MCF 10A (cell line): ENCODE data around the gene ATF6B. TPM values are rescaled to one million over a fixed set of nuclear protein-coding genes. Genes with fewer than 3 reads are reported as not detected.

Experiments used
- BruUV-seq: library from RNA; stranded (reverse); fragments of 400-500 nt; replicated peaks from 2 replicates; lab custom pipeline; 2021; lab: Mats Ljungman, UMichigan
- CTCF ChIA-PET: fragments of 300-600 bp; sonication (Branson Sonifier 250); formaldehyde crosslinking; extraction: SDS; loops from one replicate; lab custom pipeline; 2021; ENCODE audit warnings: antibody characterized with exemption, inconsistent platforms; lab: Yijun Ruan, JAX
- POLR2A ChIA-PET: fragments of 300-600, 350-650 bp; sonication (Branson Sonifier 250); formaldehyde crosslinking; extraction: SDS; loops from one replicate; lab custom pipeline; 2020; ENCODE audit warnings: antibody characterized with exemption, inconsistent platforms; lab: Yijun Ruan, JAX
- DNase-seq: peaks from one replicate; pipeline ENCODE4 v3.0.0-alpha.2; 2018; ENCODE audit not compliant: unreplicated experiment
- H3K27ac Mint-ChIP-seq: one replicate; pipeline ENCODE4 v1.8.0; 2022; ENCODE audit warnings: mild to moderate bottlenecking, low read depth, mixed read lengths; ENCODE audit not compliant: unreplicated experiment
- H3K27me3 Mint-ChIP-seq: one replicate; pipeline ENCODE4 v1.8.0; 2022; ENCODE audit warnings: mixed read lengths; ENCODE audit not compliant: insufficient read depth, unreplicated experiment
- H3K36me3 Mint-ChIP-seq: one replicate; pipeline ENCODE4 v1.8.0; 2022; ENCODE audit warnings: mild to moderate bottlenecking, moderate library complexity, mixed read lengths; ENCODE audit not compliant: insufficient read depth, unreplicated experiment
- H3K4me1 Mint-ChIP-seq: one replicate; pipeline ENCODE4 v1.8.0; 2022; ENCODE audit warnings: mixed read lengths; ENCODE audit not compliant: insufficient read depth, unreplicated experiment
- H3K4me3 Mint-ChIP-seq: one replicate; pipeline ENCODE4 v1.8.0; 2022; ENCODE audit warnings: mild to moderate bottlenecking, moderate library complexity, mixed read lengths; ENCODE audit not compliant: unreplicated experiment
- H3K9me3 Mint-ChIP-seq: one replicate; pipeline ENCODE4 v1.8.0; 2022; ENCODE audit warnings: mixed read lengths; ENCODE audit not compliant: unreplicated experiment
- intact Hi-C: fragments of 100-400 bp; cut with micrococcal nuclease; formaldehyde crosslinking; loops from 2 replicates; pipeline ENCODE4 v1.14.1; 2022
- total RNA-seq: library from RNA; stranded (reverse); gene quantifications from 2 replicates; pipeline ENCODE4 v1.2.3, GENCODE V29; 2022
- TF ChIP-seq, protein P1 (sequence below): fragments of 200-600 bp; IDR thresholded peaks from one replicate; pipeline ENCODE4 v1.8.0; 2022; ENCODE audit warnings: antibody characterized with exemption, mild to moderate bottlenecking; ENCODE audit not compliant: unreplicated experiment

Gene ATF6B
- total RNA-seq, 1 experiment from 2014 or later: 65.6 TPM

DNA sequence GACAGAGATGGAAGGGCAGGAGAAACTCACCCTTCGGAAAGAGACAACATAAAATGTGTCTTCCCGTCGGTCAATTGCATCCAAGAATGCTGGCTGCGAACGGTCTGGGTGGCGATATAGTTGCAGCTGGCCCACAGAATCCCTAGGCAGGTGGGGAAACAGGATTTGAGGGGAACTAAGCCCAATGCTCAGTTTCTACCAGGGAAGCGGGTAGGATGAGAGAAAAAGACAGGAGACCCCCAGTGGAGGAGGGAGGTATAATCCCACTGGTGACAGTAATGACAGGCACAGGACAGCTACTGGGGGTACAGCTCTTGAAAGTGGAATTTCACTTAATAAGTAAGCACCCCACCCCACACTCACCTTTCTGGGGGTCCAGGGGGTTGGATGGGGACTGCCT is 11.4 kb downstream of the ATF6B start:
- no peak overlapping the region for H3K27ac Mint-ChIP-seq
- DNase-seq: no peak
- no peak overlapping the region for H3K4me3 Mint-ChIP-seq
- ChIA-PET POLR2A (interaction anchor here (1.4 to 3.8 kb wide), 2 partner anchors 8 to 11 kb away, joined by 3 to 34 read pairs; partner anchors contain the start of genes ATF6B and FKBPL), CTCF (interaction anchor here (0.6 to 3.4 kb wide), 10 partner anchors 8 to 895 kb away, joined by 3 to 31 read pairs (median 4); partner anchors contain the start of genes FKBPL and TNXB)
- TF ChIP-seq, protein P1, sequence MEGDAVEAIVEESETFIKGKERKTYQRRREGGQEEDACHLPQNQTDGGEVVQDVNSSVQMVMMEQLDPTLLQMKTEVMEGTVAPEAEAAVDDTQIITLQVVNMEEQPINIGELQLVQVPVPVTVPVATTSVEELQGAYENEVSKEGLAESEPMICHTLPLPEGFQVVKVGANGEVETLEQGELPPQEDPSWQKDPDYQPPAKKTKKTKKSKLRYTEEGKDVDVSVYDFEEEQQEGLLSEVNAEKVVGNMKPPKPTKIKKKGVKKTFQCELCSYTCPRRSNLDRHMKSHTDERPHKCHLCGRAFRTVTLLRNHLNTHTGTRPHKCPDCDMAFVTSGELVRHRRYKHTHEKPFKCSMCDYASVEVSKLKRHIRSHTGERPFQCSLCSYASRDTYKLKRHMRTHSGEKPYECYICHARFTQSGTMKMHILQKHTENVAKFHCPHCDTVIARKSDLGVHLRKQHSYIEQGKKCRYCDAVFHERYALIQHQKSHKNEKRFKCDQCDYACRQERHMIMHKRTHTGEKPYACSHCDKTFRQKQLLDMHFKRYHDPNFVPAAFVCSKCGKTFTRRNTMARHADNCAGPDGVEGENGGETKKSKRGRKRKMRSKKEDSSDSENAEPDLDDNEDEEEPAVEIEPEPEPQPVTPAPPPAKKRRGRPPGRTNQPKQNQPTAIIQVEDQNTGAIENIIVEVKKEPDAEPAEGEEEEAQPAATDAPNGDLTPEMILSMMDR: no peak
- H3K9me3 Mint-ChIP-seq: no peaks in the 10 kb centered on the region
- peaks cover 79% of the 10 kb centered on the region for H3K36me3 Mint-ChIP-seq
- peaks cover 28% of the 10 kb centered on the region for H3K4me1 Mint-ChIP-seq
- no peaks in the 10 kb centered on the region for H3K27me3 Mint-ChIP-seq
- no TSS peak for BruUV-seq
- intact Hi-C loops: loop anchor here (5.0 kb wide), 1 partner anchor 131 kb away; no protein-coding TSS in a partner anchor

DNA sequence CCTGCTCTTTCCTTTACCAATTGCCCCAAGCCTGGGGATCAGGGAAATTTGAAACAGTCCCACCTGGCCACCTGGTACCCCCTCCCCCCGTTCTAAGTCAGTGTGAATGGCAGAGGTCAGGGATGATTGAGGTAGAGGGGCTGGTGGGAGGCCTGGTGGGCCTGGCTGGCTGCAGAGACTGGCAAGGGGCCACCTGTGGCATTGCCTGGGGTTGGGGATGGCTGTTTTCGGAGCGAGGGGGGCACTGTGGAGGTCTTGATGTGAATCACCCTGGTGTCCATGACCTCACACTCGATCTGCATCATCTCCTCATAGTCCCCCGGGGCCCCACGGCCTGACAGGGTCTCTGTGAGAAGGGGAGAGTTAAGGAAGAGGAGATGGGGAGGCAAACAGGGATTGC is 12.4 kb downstream of the ATF6B start:
- Mint-ChIP-seq H3K36me3 (peaks cover 69% of the 10 kb centered on the region), H3K27ac (no peak overlapping the region), H3K9me3 (no peaks in the 10 kb centered on the region), H3K4me3 (no peak overlapping the region), H3K27me3 (no peaks in the 10 kb centered on the region), H3K4me1 (peaks cover 36% of the 10 kb centered on the region)
- TF ChIP-seq, protein P1: no peak
- DNase-seq: no peak
- BruUV-seq: TSS peak; percentile 45
- POLR2A ChIA-PET: interaction anchor here (3.8 kb wide), 1 partner anchor 13 kb away, joined by 34 read pairs; the partner anchor contains the start of genes ATF6B and FKBPL
- intact Hi-C loops: loop anchor here (2.0 to 5.0 kb wide), 2 partner anchors 67 to 132 kb away; no protein-coding TSS in a partner anchor
- CTCF ChIA-PET: interaction anchor here (2.3 kb wide), 1 partner anchor 12 kb away, joined by 9 read pairs; no protein-coding TSS in a partner anchor

DNA sequence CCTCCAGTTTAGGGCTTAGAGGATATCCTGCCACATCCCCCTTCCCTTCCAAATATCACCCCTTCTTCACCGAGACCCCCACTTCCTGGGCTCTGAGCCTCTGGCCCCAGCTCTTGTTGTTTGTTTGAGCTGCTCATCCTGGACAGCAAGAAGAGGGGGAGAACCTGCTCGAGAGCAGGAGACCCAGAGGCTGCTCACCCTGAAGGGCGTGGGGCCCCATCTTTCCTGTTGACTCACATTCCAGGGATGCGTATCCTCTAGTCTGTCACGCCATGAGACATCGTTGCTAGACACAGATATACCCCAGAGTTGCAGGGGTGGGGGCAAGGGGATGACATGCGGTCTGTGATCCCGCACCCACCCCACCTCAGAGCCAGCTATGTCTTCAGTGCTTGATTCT is 13.2 kb downstream of the ATF6B start:
- H3K36me3 Mint-ChIP-seq: peaks cover 61% of the 10 kb centered on the region
- H3K27me3 Mint-ChIP-seq: peaks cover 6% of the 10 kb centered on the region
- peaks cover 36% of the 10 kb centered on the region for H3K4me1 Mint-ChIP-seq
- CTCF ChIA-PET: interaction anchor here (0.6 to 2.3 kb wide), 5 partner anchors 12 to 1081 kb away, joined by 3 to 9 read pairs (median 4); no protein-coding TSS in a partner anchor
- H3K9me3 Mint-ChIP-seq: no peaks in the 10 kb centered on the region
- TF ChIP-seq, protein P1: no peak
- no TSS peak for BruUV-seq
- DNase-seq: no peak
- intact Hi-C loops: loop anchor here (2.0 to 5.0 kb wide), 2 partner anchors 66 to 133 kb away; no protein-coding TSS in a partner anchor
- POLR2A ChIA-PET: interaction anchor here (0.9 to 1.8 kb wide), 4 partner anchors 16 to 217 kb away, joined by 3 to 4 read pairs (median 4); partner anchors contain the start of gene FKBPL
- H3K4me3 Mint-ChIP-seq: no peak overlapping the region
- peak overlapping the region; percentile 17 for H3K27ac Mint-ChIP-seq
